ENCODE measurements around the gene LDB2. TPM values are rescaled to one million over a fixed set of nuclear protein-coding genes. Genes with fewer than 3 reads are reported as not detected.

Gene LDB2
- total RNA-seq, 1 experiment from 2014 or later, result not detected

GRCh38 chr4:16807355-16807754 is 91.1 kb downstream of the LDB2 start:
- no peak overlapping the region for H3K4me3 ChIP-seq
- no peaks in the 10 kb centered on the region for H3K9me3 ChIP-seq (ENCODE audit: insufficient read depth, low read depth)
- no peak for TF ChIP-seq CTCF (conservative IDR thresholded peaks at IDR 0.05)
- no peak for TF ChIP-seq EZH2 (IDR thresholded peaks at IDR 0.05; ENCODE audit: low read depth)
- no peaks in the 10 kb centered on the region for H3K36me3 ChIP-seq (ENCODE audit: low read depth)
- DNase-seq, result no peak
- CTCF ChIA-PET, result no interaction called here
- POLR2A ChIA-PET (ENCODE audit: unreplicated experiment), result no interaction called here
- BruUV-seq (replicated peaks), result no TSS peak
- no peak overlapping the region for H2AFZ ChIP-seq
- no peaks in the 10 kb centered on the region for H3K9me2 ChIP-seq (ENCODE audit: insufficient read depth)
- no peak overlapping the region for H3K4me2 ChIP-seq
- no peaks in the 10 kb centered on the region for H3K4me1 ChIP-seq (replicated peaks; ENCODE audit: insufficient read depth)
- H3K27me3 ChIP-seq (ENCODE audit: insufficient read depth, low read depth), result no peaks in the 10 kb centered on the region
- intact Hi-C loops (cut with micrococcal nuclease; ENCODE audit: unreplicated experiment), result no loop called here
- H3K79me2 ChIP-seq (ENCODE audit: low read depth), result no peaks in the 10 kb centered on the region
- H4K20me1 ChIP-seq (ENCODE audit: insufficient read depth), result no peaks in the 10 kb centered on the region
- no peaks in the 10 kb centered on the region for H3F3A ChIP-seq (ENCODE audit: insufficient read depth, low read depth)
- H3K27ac ChIP-seq, result no peak overlapping the region

GRCh38 chr4:16804581-16804980 is 93.9 kb downstream of the LDB2 start:
- BruUV-seq (replicated peaks), result no TSS peak
- H3K27ac ChIP-seq, result no peak overlapping the region
- H3K4me1 ChIP-seq (replicated peaks; ENCODE audit: insufficient read depth), result no peaks in the 10 kb centered on the region
- no peaks in the 10 kb centered on the region for H3F3A ChIP-seq (ENCODE audit: insufficient read depth, low read depth)
- TF ChIP-seq EZH2 (IDR thresholded peaks at IDR 0.05; ENCODE audit: low read depth) (no peak), CTCF (conservative IDR thresholded peaks at IDR 0.05) (no peak)
- no peak overlapping the region for H3K4me3 ChIP-seq
- H3K9me2 ChIP-seq (ENCODE audit: insufficient read depth), result no peaks in the 10 kb centered on the region
- ChIA-PET CTCF (no interaction called here), POLR2A (ENCODE audit: unreplicated experiment) (no interaction called here)
- DNase-seq, result no peak
- no peak overlapping the region for H3K4me2 ChIP-seq
- intact Hi-C loops (cut with micrococcal nuclease; ENCODE audit: unreplicated experiment), result no loop called here
- H3K9me3 ChIP-seq (ENCODE audit: insufficient read depth, low read depth), result no peaks in the 10 kb centered on the region
- H2AFZ ChIP-seq, result no peak overlapping the region
- H4K20me1 ChIP-seq (ENCODE audit: insufficient read depth), result no peaks in the 10 kb centered on the region
- H3K79me2 ChIP-seq (ENCODE audit: low read depth), result no peaks in the 10 kb centered on the region
- no peaks in the 10 kb centered on the region for H3K36me3 ChIP-seq (ENCODE audit: low read depth)
- no peaks in the 10 kb centered on the region for H3K27me3 ChIP-seq (ENCODE audit: insufficient read depth, low read depth)

- Histone ChIP-seq H3K27me3 (ENCODE audit: insufficient read depth, low read depth) (no peaks in the 10 kb centered on the region), H3K9me2 (ENCODE audit: insufficient read depth) (no peaks in the 10 kb centered on the region), H3K4me3 (no peak overlapping the region), H3K4me1 (replicated peaks; ENCODE audit: insufficient read depth) (no peaks in the 10 kb centered on the region), H3F3A (ENCODE audit: insufficient read depth, low read depth) (no peaks in the 10 kb centered on the region), H3K36me3 (ENCODE audit: low read depth) (no peaks in the 10 kb centered on the region), H3K27ac (no peak overlapping the region), H2AFZ (no peak overlapping the region), H3K9me3 (ENCODE audit: insufficient read depth, low read depth) (no peaks in the 10 kb centered on the region), H3K79me2 (ENCODE audit: low read depth) (no peaks in the 10 kb centered on the region), H4K20me1 (ENCODE audit: insufficient read depth) (no peaks in the 10 kb centered on the region), H3K4me2 (no peak overlapping the region)
- POLR2A ChIA-PET (ENCODE audit: unreplicated experiment), result no interaction called here
- TF ChIP-seq CTCF (conservative IDR thresholded peaks at IDR 0.05), result no peak
- no peak for TF ChIP-seq EZH2 (IDR thresholded peaks at IDR 0.05; ENCODE audit: low read depth)
- DNase-seq, result no peak
- no TSS peak for BruUV-seq (replicated peaks)
- intact Hi-C loops (cut with micrococcal nuclease; ENCODE audit: unreplicated experiment), result no loop called here
- CTCF ChIA-PET, result no interaction called here
Observed at GRCh38 chr4:16802044-16802443, 96.4 kb downstream of the LDB2 start.
